IMR-90 (cell line): ENCODE measurements around the gene ZNF732.

Experiments used
- BHLHE40 ChIP-seq: fragments of 150-350 bp; IDR thresholded peaks from 2 replicates; pipeline ENCODE4 v1.6.1; 2016; ENCODE audit warnings: mild to moderate bottlenecking, low read depth, low read length
- MAZ ChIP-seq: IDR thresholded peaks from 2 replicates; pipeline ENCODE4 v1.6.1; 2012; ENCODE audit warnings: low read depth, mild to moderate bottlenecking, low read length, improper control_type of control experiment, moderate library complexity, borderline replicate concordance
- MXI1 ChIP-seq: IDR thresholded peaks from 2 replicates; pipeline ENCODE4 v1.6.1; 2012; ENCODE audit warnings: low read depth, mild to moderate bottlenecking, low read length, moderate library complexity, borderline replicate concordance
- NFE2L2 ChIP-seq: fragments of 150-350 bp; IDR thresholded peaks from 2 replicates; pipeline ENCODE4 v1.6.1; 2016; ENCODE audit warnings: low read depth, mild to moderate bottlenecking, low read length
- POLR2A ChIP-seq: IDR thresholded peaks from 2 replicates; pipeline ENCODE4 v1.6.1; 2012; ENCODE audit warnings: mild to moderate bottlenecking, low read depth, low read length
- TF ChIP-seq, protein P1 (sequence below): conservative IDR thresholded peaks from 2 replicates; pipeline ENCODE4 v1.5.1; 2012; ENCODE audit warnings: mild to moderate bottlenecking, low read depth, low read length, improper control_type of control experiment

DNA sequence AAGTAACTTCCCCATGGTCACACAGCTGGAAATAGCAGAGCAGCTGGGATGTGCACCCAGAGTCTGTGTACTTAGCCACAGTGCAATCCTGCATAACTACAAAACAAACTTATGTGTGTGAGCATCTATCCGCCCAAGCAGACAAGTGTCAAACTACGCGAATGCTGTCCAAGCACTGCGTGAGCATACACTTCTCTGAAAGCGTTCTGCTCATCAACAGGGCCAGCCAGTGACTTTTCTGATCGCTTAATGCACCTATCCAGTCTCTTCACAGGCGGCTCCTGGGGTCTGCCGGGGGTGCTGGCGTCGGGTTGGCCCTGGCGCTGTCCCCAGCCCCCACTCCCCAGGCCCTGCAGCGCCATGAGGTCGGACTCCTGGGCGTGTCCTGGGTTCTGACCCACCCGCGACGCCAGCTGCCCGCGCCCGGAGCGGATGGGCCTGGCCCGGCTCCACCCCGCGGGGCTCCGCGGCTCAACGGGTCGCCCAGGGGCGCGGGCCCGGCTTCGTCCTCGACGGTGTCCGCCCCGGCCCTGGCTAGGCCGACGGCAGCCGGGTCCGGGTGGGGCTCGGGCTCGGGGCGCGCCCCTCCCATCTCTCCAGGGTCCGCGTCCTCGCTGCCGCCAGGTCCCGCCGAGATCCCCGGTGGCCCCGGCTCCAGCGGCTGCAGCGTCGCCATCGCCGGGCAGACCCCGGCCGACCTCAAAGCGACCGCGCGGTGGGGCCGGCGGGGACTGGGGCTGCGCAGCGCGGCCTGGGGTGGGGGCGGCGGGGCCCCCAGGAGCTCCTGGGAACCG is 31.0 kb upstream of the ZNF732 start:
- TF ChIP-seq, protein P1, sequence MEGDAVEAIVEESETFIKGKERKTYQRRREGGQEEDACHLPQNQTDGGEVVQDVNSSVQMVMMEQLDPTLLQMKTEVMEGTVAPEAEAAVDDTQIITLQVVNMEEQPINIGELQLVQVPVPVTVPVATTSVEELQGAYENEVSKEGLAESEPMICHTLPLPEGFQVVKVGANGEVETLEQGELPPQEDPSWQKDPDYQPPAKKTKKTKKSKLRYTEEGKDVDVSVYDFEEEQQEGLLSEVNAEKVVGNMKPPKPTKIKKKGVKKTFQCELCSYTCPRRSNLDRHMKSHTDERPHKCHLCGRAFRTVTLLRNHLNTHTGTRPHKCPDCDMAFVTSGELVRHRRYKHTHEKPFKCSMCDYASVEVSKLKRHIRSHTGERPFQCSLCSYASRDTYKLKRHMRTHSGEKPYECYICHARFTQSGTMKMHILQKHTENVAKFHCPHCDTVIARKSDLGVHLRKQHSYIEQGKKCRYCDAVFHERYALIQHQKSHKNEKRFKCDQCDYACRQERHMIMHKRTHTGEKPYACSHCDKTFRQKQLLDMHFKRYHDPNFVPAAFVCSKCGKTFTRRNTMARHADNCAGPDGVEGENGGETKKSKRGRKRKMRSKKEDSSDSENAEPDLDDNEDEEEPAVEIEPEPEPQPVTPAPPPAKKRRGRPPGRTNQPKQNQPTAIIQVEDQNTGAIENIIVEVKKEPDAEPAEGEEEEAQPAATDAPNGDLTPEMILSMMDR, result no peak
- TF ChIP-seq MXI1 (no peak), POLR2A (no peak), NFE2L2 (no peak), MAZ (no peak), BHLHE40 (no peak)
